Endothelial cell of umbilical vein (primary cell): ENCODE results near the gene PER1. TPM values are rescaled to one million over a fixed set of nuclear protein-coding genes. Genes with fewer than 3 reads are reported as not detected.

Experiments
- BruUV-seq: library from RNA; stranded (reverse); fragments of 400-500 nt; replicated peaks from 2 replicates; lab custom pipeline; 2021; lab: Mats Ljungman, UMichigan
- CTCF ChIA-PET: fragments of 300-600, 350-600 bp; sonication (Branson Sonifier 250); formaldehyde crosslinking; loops from one replicate; lab custom pipeline; 2021; ENCODE audit warnings: antibody characterized with exemption, inconsistent platforms; lab: Charles Lee
- POLR2A ChIA-PET: fragments of 300-600, 350-600 bp; sonication (Branson Sonifier 250); formaldehyde crosslinking; loops from one replicate; lab custom pipeline; 2021; ENCODE audit warnings: antibody characterized with exemption, inconsistent platforms; lab: Charles Lee
- DNase-seq: peaks from one replicate; pipeline ENCODE4 v3.0.0-alpha.2; 2011; ENCODE audit warnings: low read depth, low spot score
- FAIRE-seq: peaks from 2 replicates; lab custom pipeline; 2011; peaks lifted over from hg19 to GRCh38; lab: Jason Lieb, UNC
- H2AFZ ChIP-seq: 2 replicates; pipeline ENCODE4 v1.6.0; 2012; ENCODE audit warnings: low read depth, low read length, control low read depth, inconsistent platforms
- H3K27ac ChIP-seq: 2 replicates; pipeline ENCODE4 v1.5.1; 2011; ENCODE audit warnings: low read depth, mild to moderate bottlenecking, control low read depth, low read length, moderate library complexity; ENCODE audit not compliant: insufficient read depth
- H3K27me3 ChIP-seq, 2 experiments: 2 replicates each; pipeline versions ENCODE4 v1.6.0 to v1.6.1; 2011; ENCODE audit warnings: low read length in 2 of 2, mixed read lengths in 1 of 2; ENCODE audit not compliant: control insufficient read depth in 2 of 2, insufficient read depth in 2 of 2
- H3K36me3 ChIP-seq, 2 experiments: 2 replicates in 1 of 2; 3 replicates in 1 of 2; pipeline ENCODE4 v1.5.1; 2011; ENCODE audit warnings: low read length in 2 of 2, mild to moderate bottlenecking in 1 of 2, moderate library complexity in 1 of 2; ENCODE audit not compliant: control insufficient read depth in 2 of 2, insufficient read depth in 2 of 2; ENCODE audit errors: extremely low read depth in 1 of 2
- H3K4me1 ChIP-seq: 3 replicates; pipeline ENCODE4 v1.5.1; 2011; ENCODE audit warnings: mild to moderate bottlenecking, low read length; ENCODE audit not compliant: control insufficient read depth, insufficient read depth; ENCODE audit errors: extremely low read depth
- H3K4me2 ChIP-seq: 2 replicates; pipeline ENCODE4 v1.6.1; 2011; ENCODE audit warnings: low read length, control low read depth, mixed read lengths; ENCODE audit not compliant: insufficient read depth
- H3K4me3 ChIP-seq, 3 experiments: fragments of 200-600 bp in 1 of 3; sonication (generic), shearing (Covaris generic) in 1 of 3; replicated peaks in 1 of 3; 2 replicates each; pipeline ENCODE4 v1.5.1; 2011 to 2016; ENCODE audit warnings: control low read depth in 3 of 3, low read length in 3 of 3, mild to moderate bottlenecking in 2 of 3, inconsistent platforms in 1 of 3, low read depth in 1 of 3, moderate library complexity in 1 of 3; ENCODE audit not compliant: insufficient read depth in 1 of 3
- H3K79me2 ChIP-seq: 2 replicates; pipeline ENCODE4 v1.6.0; 2012; ENCODE audit warnings: low read length, inconsistent platforms; ENCODE audit not compliant: control insufficient read depth, insufficient read depth
- H3K9ac ChIP-seq: replicated peaks from 2 replicates; pipeline ENCODE3; 2011; ENCODE audit warnings: low read length, control low read depth; ENCODE audit not compliant: insufficient read depth; ENCODE audit errors: extremely low read depth
- H3K9me1 ChIP-seq: replicated peaks from 3 replicates; pipeline ENCODE4 v1.6.0; 2011; ENCODE audit warnings: mild to moderate bottlenecking, low read length; ENCODE audit not compliant: control insufficient read depth, insufficient read depth; ENCODE audit errors: extremely low read depth
- H3K9me3 ChIP-seq: replicated peaks from 2 replicates; pipeline ENCODE4 v1.5.1; 2012; ENCODE audit warnings: low read length, inconsistent platforms; ENCODE audit not compliant: control insufficient read depth, insufficient read depth
- H4K20me1 ChIP-seq: replicated peaks from 2 replicates; pipeline ENCODE3; 2011; ENCODE audit warnings: mild to moderate bottlenecking, low read length; ENCODE audit not compliant: control insufficient read depth, insufficient read depth; ENCODE audit errors: extremely low read depth
- CTCF ChIP-seq, 2 donors: IDR thresholded peaks; 1 replicate in 1 of 2; 2 replicates in 1 of 2; pipeline ENCODE4 v1.5.1; 2011; ENCODE audit warnings: low read length in 2 of 2, mild to moderate bottlenecking in 2 of 2, moderate library complexity in 2 of 2, control low read depth in 1 of 2, inconsistent platforms in 1 of 2, low read depth in 1 of 2; ENCODE audit not compliant: insufficient read depth in 1 of 2; ENCODE audit errors: extremely low read depth in 1 of 2
- EZH2 ChIP-seq: IDR thresholded peaks from 2 replicates; pipeline ENCODE4 v1.6.1; 2012; ENCODE audit warnings: borderline replicate concordance, low read depth, mild to moderate bottlenecking, moderate library complexity, low read length, inconsistent platforms; ENCODE audit not compliant: severe bottlenecking
- JUN ChIP-seq: IDR thresholded peaks from 2 replicates; pipeline ENCODE4 v1.6.1; 2011; ENCODE audit warnings: borderline replicate concordance, low read depth; ENCODE audit not compliant: insufficient read length, insufficient read depth
- MYC ChIP-seq: IDR thresholded peaks from one replicate; pipeline ENCODE4 v1.6.1; 2011; ENCODE audit warnings: mild to moderate bottlenecking, low read depth, low read length
- POLR2A ChIP-seq: IDR thresholded peaks from 2 replicates; pipeline ENCODE4 v1.6.1; 2012; ENCODE audit warnings: low read depth, mild to moderate bottlenecking, control low read depth, low read length
- POLR2AphosphoS5 ChIP-seq: IDR thresholded peaks from 2 replicates; pipeline ENCODE4 v1.6.1; 2012; ENCODE audit warnings: low read depth, mild to moderate bottlenecking, control low read depth, low read length, moderate library complexity; ENCODE audit not compliant: insufficient read depth
- dilution Hi-C: fragments of 300-500 bp; cut with MboI; formaldehyde crosslinking; loops from one replicate; pipeline ENCODE4 v1.15.0; 2019; ENCODE audit warnings: low sequenced_read_pairs; ENCODE audit not compliant: extremely low pct_ligation_motif_present
- intact Hi-C: fragments of 100-400 bp; cut with micrococcal nuclease; formaldehyde crosslinking; loops from one replicate; pipeline ENCODE4 v1.10.0; 2022
- polyA plus RNA-seq, 4 experiments: library from polyadenylated mRNA; depleted of rRNA in 3 of 4; stranded (reverse) in 3 of 4; unstranded in 1 of 4; fragments of >200 nt; gene quantifications; 2 replicates each; pipeline versions ENCODE4 v1.2.1 to v1.2.3, GENCODE V29; 2011 to 2012; ENCODE audit warnings: missing spikeins in 1 of 4
- total RNA-seq: library from RNA; stranded (reverse); gene quantifications from 2 replicates; pipeline ENCODE4 v1.2.3, GENCODE V29; 2021

The PER1 gene
- total and polyA plus RNA-seq, 2 donors (not counting 3 experiments of a cell fraction or from before 2014, with no cell fraction given) = 12.1 to 32.1 TPM

GRCh38 chr17:8147141-8147804 is 4.9 kb downstream of the PER1 start:
- dilution Hi-C loops (no loop called here), intact Hi-C loops (no loop called here)
- ChIA-PET CTCF (no interaction called here), POLR2A (no interaction called here)
- H2AFZ ChIP-seq = no peak overlapping the region
- no peaks in the 10 kb centered on the region for H3K9me3 ChIP-seq
- peaks cover 5% of the 10 kb centered on the region for H3K79me2 ChIP-seq
- DNase-seq = no peak
- no peaks in the 10 kb centered on the region for H3K27me3 ChIP-seq
- H3K4me2 ChIP-seq = no peak overlapping the region
- H3K9ac ChIP-seq = no peak overlapping the region
- no peak overlapping the region for H3K27ac ChIP-seq
- H3K36me3 ChIP-seq = peaks cover 2 to 66% of the 10 kb centered on the region in 2 experiments
- no peaks in the 10 kb centered on the region for H3K9me1 ChIP-seq
- no peaks in the 10 kb centered on the region for H4K20me1 ChIP-seq
- no peak for TF ChIP-seq POLR2AphosphoS5
- no peak for TF ChIP-seq JUN
- TF ChIP-seq MYC = no peak
- no peak for TF ChIP-seq CTCF (IDR thresholded peaks at IDR 0.05; ENCODE audit: extremely low read depth in 1 of 2, insufficient read depth in 1 of 2, low read depth in 1 of 2, low read length in 2 of 2)
- no peak for TF ChIP-seq POLR2A
- TF ChIP-seq EZH2 = no peak
- BruUV-seq = no TSS peak
- peaks cover 10% of the 10 kb centered on the region for H3K4me1 ChIP-seq
- no peak overlapping the region for H3K4me3 ChIP-seq
- FAIRE-seq = no peak
